Endothelial cell of hepatic sinusoid (primary cell): ENCODE results near the gene LRFN2.

ENCODE experiments used
- in situ Hi-C: cut with HindIII; loops from 2 replicates; pipeline ENCODE4 v1.10.0; 2017; ENCODE audit warnings: low sequenced_read_pairs

LRFN2 gene

DNA sequence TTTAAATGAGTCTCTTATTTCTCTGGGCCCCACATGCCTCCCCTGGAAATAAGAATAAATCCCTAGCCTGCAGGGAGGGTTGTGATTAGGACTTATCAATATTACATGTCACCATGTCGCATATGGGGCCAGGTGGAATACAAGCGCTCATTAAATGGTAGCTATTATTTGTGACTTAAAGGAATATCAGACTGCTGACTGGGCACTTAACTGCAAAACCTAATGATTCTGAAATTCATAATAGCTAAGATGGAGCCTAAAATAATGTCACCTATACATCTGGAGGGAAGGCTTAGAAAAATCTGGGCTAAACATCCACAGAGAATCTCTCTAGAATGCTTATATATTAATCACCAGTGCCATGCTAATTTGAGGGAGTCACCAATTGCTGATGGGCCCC lies 106.5 kb downstream of the LRFN2 start:
- in situ Hi-C loops: no loop called here

DNA sequence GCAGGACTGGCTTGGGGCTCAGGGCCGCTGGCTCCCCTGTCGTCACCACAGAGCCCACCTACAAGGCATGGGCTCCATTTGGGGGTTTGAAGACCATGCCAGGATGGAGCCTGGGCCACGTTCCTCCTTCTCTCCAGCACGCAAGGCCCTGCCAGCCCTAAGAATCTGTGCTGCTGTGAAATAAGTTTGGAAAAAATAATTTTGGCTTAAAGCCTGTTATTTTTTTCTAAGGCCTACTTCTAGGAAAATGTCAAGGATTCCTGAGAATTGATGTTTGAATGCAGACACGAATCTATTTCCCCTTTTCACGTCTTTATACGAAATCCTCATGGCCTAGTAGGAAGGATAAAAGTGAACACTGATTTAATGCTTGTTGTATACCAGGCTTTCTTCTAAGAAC lies 107.5 kb downstream of the LRFN2 start:
- in situ Hi-C loops: no loop called here

DNA sequence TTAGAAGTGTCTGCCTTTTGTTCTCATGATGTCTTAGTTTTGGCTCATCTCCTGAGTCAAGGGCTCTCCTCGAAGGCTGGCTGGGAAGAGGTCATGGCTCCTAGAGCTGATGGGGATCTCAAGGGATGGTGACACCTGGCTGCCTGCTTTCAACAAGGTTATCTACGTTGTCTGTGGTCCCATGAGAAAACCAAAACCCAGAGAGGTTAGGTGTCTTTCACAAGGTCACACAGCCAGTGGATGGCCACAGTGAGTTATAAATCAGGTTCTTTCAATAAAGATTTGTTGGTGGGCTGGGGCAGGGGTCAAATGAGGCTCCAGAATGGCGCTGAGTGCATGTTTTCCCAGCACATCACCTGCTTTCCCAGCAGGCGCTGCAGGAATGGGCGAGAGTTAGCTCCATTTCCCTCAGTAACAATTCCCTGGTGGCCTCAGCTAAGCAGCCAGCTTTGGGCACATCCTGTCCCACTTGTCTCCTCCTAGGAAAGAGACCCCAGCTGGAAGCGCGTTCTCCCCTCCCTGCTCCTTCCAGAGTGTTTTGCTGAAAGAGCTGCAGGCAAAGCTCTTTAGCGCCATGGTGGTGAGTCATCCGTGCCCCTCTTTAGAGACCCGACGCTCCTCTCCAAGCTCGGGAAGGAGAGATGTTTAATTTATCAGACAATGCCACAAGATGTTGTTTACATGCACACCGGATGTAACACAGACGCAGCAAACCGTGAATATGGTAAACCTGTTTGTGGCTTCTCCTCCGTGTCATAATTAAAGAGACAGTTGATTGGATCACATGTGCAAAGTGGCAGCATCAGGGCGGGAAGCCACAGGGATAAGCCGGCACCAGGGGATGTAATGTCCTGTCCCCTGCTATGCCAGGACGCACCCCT lies 109.7 kb downstream of the LRFN2 start:
- in situ Hi-C loops: no loop called here

DNA sequence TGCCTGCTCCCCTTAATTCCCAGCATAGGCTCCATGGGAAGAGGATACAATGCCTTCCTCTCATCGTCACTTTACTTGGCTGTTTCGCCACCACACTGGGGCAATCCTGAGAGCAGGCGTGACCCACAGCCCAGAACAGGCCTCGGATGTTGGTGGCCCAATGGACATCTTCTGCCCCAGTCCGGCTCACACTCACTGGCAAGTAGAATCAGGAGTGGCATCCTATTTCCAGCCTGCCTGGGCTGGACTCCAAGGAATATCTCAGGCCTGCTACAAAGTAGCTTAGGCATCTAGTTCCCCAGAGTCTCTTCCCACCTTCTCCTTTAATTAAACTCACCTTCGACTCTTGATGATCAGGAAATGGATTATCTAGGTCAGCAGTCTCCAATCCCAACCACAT lies 110.5 kb downstream of the LRFN2 start:
- in situ Hi-C loops: no loop called here

DNA sequence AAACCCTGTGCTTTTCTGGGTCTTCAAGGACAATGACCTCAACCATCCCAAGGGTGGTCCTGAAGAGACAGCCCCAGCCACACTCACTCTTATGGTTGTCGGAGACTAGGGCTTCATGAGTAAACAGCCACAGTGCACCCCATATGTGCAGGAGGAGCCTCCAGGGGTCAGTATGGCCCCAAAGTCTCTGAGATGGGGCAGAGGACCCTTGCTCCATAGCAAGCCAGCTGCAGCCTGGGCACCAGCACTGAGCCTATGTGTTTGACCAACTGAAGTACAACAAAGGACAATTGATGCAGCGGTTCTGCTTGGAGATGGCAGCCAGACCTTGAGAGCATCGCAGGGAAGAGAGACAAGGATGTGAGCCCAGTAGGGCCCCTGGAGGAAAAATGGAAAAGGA lies 112.2 kb downstream of the LRFN2 start:
- in situ Hi-C loops: no loop called here

DNA sequence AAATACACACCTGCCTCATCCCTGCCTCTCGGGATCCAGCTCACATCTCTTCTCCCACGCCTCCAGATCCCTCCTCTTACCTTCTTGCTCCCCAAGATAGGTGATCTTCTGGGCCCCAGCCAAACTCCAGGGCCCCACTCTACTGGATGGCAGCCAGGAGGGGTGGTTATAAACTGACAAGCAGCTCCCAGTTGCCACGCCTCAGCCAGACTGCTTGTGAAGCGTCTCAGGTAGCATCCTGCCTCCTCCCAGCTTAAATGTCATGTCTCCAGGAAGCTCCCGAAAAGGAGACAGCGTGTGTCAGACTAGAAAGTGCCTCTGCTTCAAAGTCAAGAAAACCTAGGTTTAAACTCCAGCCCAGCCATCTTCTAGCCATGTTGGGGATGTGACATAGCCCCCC lies 114.1 kb downstream of the LRFN2 start:
- in situ Hi-C loops: no loop called here

DNA sequence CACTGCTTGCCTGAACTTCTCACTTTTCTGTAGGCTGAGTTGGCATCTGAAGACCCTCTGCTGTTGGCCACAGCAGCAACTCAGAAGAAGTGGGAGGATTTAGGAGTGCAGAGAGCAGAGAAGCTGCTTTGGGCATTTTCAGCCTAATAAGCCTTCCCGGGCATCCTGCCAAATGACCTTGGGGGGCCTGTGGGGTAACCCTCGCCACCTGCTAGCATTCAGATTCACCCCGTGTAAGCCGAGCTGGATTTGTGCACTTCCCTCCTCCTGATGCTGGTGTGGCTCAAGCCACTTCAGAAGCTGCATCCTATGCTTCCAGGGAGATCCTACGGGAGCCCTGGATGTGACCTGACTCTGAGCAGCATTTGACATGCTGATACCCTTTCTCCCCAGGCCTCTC lies 114.8 kb downstream of the LRFN2 start:
- in situ Hi-C loops: no loop called here

DNA sequence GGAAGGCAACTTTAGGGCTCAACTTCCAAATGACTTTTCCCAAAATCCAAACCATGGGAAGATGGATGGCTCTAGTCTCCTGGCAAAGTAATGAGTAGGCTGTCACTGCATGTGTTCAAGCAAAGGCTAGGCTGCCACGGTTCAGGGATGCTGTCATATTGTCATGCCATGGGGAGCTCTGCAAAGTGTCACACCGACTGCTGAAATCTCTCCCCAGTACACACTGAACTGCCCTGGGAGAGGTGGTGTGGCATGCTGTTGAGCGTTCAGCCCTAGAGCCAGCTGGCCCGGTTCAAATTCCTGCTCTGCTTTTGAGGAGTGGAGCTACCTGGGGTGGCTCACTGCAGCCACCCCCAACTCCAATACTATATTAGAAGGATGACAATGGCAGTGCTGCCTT lies 115.9 kb downstream of the LRFN2 start:
- in situ Hi-C loops: no loop called here

DNA sequence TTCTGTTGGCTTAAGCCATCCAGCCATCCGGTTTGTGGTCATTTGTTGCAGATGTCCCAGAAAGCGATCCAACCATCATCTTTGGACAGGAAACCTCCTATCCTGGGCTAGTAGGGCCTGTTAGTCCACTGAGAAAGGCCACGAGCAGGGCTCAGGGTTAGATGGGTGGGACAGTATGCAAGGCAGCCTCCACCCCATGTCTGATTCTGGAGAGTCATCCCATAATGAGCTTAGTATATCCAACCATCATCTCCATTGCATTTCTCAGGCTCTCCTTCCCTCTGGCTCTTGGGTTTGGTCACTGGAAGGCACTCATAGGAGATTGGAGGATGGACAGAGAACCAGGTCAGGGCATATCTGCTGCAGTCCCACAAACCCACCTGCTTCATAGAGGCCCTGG lies 117.8 kb downstream of the LRFN2 start:
- in situ Hi-C loops: loop anchor here (5.0 kb wide), 1 partner anchor 82 kb away; no protein-coding TSS in a partner anchor

DNA sequence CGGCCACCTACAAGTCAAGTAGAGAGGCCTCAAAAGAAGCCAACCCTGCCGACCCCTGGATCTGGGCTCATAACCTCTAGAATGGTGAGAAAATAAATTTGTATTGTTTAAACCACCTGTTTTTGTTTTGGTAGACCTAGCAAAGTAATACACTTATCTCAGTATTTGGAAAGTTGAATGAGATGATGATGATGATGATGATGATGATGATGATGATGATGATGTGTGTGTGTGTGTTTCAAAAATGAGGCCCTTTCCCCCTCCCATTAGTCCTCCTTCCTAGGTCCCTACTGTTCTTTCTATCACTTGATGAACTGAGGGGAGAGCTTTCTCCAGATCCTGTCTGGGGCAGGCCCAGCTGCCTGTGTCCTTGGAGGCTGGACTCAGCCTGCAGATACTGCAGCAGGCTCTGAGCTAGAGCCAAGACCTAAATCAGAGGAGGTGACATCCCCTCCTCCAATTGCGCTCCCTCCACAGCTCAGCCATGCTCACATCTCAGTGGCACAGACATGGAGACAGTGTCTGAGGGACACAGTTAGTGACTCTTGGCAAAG lies 120.1 kb downstream of the LRFN2 start:
- in situ Hi-C loops: loop anchor here (5.0 kb wide), 1 partner anchor 80 kb away; no protein-coding TSS in a partner anchor

DNA sequence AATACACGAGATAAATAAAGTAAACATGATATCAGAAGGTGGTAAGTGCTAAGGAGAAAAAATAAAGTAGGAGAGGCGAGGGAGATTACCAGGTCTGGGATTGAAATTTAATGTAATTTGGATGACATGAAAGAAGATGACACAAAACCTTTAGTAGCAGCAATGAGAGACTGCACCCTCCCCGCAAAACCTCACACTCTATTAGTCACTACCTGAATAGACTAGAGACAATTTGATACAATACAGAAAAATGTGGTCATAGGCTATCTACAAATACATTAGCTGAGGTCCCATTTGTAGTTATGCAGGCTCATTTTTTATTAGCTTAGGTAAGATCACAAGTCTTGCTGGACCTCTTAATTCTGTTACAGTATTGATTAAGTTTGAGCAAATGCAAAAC lies 125.5 kb downstream of the LRFN2 start:
- in situ Hi-C loops: no loop called here

DNA sequence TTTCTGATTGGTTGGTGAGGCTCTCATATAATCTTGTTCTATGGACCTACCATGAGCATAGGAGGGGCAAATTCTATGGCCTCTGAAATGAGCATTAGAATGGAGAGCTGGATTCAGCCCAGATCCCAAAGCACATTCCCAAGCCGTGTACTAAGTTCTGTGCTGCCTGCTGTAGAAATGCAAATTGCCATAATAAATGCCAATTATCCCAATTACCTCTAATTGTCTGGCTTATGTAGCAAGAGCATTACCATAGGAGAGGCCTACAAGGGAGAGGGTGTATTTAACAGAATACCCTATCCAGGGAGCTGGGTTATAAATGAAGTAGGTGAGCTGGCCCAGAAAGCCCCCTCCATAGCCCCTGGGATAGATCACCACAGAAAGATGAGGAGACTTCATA lies 126.8 kb downstream of the LRFN2 start:
- in situ Hi-C loops: no loop called here

DNA sequence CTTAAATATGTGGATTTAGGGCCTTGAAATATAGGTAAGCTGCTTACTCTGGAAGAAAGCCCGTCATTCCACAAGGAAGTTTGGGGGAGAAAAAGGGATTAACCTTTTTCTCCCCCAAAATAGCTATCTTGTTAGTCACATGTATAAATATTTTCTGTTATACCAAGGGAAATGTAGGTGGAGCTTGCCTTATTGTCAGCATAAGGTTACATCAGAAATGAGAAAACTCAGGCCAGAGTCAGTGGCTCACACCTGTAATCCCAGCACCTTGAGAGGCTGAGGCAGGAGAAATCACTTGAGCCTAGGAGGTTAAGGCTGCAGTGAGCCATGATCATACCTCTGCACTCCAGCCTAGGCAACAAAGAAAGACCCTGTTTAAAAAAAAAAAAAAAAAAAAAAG lies 129.9 kb downstream of the LRFN2 start:
- in situ Hi-C loops: no loop called here

DNA sequence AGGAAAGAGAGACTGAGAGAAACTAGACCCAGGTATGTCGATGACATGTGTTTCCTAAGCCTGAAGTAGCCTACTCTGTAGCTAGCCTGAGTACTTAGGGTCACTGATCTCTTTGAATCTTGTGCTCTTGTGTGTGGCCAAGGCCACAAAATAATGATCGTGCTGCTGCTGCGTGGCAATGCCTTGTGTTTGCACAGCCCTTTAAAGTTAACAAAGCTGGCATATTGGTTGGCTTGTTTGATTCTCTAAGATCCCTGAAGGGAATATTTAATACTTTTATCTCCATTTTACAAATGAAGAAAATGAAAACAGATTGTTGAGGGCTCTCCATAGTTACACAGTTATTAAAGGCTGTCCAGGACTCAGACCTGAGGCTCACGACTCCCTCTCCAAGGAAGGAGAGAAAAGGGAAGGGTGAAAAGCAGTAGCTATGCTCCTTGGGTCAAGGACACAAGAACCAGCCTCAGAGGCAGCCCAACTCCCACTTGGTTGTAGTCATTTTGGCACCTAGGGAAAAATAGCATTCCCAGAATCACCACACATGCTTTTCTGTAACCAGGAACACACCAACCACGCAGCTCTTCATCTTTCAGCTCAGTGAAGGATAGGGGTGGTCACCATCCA lies 130.7 kb downstream of the LRFN2 start:
- in situ Hi-C loops: no loop called here

DNA sequence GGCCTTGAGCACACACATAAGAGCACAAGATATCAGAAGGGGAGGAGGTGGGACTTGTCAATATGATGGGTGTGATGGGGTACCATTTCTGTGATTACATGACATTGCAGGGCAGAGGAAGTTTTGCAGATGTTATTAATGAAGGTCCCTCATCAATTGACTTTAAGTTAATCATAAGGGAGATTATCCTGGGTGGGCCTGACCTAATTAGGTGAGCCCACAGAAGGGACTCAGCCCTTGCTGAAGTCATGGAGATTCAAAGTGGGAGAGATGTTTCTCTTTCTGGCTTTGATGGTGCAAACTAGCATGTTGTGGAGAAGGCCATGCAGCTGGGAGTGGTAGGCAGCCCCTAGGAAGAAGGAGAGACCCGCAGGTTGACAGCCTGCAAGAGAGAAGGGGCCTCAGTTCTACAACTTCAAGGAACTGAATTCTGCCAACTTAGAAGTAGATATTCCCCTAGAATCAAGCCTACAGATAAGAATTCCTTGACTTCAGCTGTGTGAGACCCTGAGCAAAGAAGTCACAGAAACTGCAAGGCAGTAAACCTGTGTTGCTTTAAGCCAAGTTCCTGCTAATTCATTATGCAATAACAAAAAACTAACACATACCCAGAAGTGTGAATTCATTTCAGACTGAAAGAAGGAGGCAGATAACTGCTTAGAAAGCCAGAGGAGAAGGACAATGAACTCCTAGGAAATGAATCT lies 131.3 kb downstream of the LRFN2 start:
- in situ Hi-C loops: no loop called here

DNA sequence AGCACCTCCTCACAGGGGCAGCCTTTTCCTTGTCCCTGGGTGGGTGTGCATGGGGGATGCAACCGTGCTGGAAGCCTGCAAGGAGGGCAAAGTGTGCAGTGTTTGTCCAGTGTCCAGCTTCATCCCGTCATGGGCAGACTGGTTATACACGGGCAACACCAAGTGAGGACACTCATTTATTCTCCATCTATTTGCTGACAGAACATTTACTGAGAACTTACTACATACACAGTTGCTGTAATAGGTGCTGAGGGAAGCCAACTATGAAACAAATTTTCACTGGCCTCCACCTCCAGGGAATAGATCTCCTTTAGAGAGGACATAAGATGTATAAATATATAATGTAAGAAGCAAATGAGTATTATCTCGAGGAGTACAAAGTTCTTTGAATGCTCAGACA lies 136.7 kb downstream of the LRFN2 start:
- in situ Hi-C loops: no loop called here

DNA sequence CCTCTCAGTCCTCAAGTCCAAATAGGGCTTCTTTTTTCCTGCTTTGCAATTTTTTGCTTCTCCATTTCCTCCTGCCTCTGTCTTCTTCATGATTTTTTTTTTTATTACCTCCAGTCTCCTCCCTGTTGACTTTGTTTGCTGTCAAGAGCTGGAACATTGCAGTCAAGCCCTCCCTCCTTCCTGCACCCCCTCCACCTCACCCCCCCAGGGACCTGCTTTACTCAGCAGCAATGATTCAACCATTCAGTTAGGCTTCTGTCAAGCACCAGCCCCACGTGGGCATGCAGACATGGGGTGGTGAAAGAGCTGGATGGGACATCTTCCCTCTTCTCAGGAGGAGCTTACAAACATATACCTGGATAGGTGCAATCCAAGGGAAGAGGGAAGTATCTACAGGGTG lies 142.4 kb downstream of the LRFN2 start:
- in situ Hi-C loops: no loop called here

DNA sequence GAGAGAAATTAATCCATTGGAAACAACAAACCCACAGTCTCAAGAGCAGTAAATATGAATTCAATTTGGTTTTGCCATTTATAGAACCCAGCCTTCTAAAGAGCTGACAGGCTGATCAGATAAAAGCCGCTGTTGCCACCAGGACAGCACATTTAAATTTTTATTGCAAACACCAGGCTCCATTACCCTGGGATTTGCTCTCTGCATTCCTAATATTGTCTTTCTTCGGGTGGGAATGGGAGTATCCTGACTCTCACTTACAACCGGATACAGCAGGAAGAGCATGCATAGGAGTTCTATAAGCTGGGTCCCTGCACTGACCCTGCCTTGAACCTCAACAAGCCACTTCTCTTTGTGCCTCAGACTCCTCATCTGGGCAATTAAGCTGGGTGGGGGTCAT lies 142.9 kb downstream of the LRFN2 start:
- in situ Hi-C loops: no loop called here

DNA sequence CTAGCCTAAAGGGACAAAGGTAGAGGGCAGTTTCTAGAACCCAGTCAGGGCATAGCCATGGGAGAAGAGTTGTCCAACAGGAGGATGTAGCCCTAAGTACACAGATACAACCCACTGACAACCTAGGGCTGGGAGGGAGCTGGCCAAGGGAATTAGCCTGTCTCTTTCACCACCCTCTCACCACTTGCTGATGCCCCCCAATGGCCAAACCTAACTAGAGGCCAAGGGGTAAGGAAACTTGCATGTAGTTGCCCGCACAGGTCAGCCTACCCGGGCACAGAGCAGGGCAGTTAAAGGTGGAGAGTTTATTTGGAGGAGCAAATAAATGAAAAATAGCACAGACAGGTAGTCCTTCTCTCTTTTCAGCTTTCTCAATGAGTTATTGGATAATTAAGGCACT lies 143.3 kb downstream of the LRFN2 start:
- in situ Hi-C loops: no loop called here

DNA sequence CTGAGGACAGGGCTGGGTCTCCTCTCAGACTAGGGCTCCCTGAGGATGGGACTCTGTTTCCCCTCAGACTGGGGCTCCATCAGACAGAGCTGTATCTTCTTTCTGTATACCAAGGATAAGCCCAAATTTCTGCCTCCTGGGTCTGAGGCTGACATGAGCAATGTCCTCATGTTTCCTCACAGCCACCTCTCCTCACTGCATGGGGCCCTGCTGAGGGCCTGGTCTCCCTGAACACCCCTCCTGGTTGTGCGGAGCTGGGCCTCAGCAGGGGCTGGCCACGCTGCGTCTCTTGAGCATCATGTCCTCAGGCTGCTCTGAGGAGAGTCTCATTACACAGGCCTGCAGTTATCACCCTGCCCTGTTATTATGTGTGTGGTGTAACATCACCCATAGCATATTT lies 144.6 kb downstream of the LRFN2 start:
- in situ Hi-C loops: no loop called here

DNA sequence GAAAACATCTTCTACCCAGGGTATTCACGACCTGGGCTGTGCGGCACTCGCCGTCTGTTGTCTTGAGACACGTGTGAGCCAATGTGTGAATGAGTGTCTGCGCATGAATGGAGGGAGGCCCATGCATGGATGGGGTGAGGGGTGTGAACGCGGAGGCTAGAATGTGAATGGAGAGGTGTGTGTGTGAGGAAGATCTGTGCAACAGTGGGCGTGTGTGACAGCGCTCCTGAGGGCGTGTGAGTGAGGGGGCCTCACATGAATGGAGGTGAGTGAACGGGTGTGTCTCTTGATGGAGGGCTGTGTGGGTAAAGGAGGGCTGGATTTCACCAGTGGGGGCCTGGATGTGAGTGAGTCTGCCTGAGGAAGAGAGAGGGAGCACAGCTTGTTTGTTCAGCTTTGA lies 146.0 kb downstream of the LRFN2 start:
- in situ Hi-C loops: no loop called here

DNA sequence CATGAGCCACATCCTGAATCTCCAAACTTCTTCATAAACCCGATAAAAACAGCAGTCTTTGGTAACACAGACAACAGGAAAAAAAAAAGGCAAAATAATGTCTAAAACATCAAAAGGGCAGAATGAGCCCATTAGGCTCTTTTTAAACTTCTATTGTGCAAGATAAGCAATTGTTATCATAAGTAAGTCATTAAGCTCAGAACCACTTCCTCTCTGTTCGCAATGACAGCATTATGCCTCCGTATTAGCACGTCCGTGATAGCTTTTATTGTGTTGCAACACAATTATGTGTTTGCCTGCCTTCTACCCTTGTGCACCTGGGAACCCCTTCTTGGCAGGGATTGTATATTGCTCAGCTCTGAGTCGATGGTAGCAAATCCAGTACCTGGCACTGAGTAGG lies 147.1 kb downstream of the LRFN2 start:
- in situ Hi-C loops: no loop called here
